ENCODE measurements around the gene CALB2. TPM values are rescaled to one million over a fixed set of nuclear protein-coding genes. Genes with fewer than 3 reads are reported as not detected.

Gene CALB2
- total RNA-seq, 1 donor, result under 0.01 TPM

GRCh38 chr16:71343078-71343477 lies 15.4 kb upstream of the CALB2 start:
- no peak for TF ChIP-seq CTCF (IDR thresholded peaks at IDR 0.05; ENCODE audit: insufficient read depth, low read depth, low read length)
- H3K4me3 ChIP-seq (ENCODE audit: low read depth, low read length), result no peak overlapping the region
- no peak for DNase-seq (ENCODE audit: low read depth)

- no peak for DNase-seq (ENCODE audit: low read depth)
- no peak overlapping the region for H3K4me3 ChIP-seq (ENCODE audit: low read depth, low read length)
- TF ChIP-seq CTCF (IDR thresholded peaks at IDR 0.05; ENCODE audit: insufficient read depth, low read depth, low read length), result no peak
These were observed 14.1 kb upstream of the CALB2 start for GRCh38 chr16:71344315-71344905.

- no peak for TF ChIP-seq CTCF (IDR thresholded peaks at IDR 0.05; ENCODE audit: insufficient read depth, low read depth, low read length)
These were observed 13.5 kb upstream of the CALB2 start for GRCh38 chr16:71345031-71345430.

GRCh38 chr16:71347146-71347545 lies 11.4 kb upstream of the CALB2 start:
- no peak for TF ChIP-seq CTCF (IDR thresholded peaks at IDR 0.05; ENCODE audit: insufficient read depth, low read depth, low read length)
- no peak overlapping the region for H3K4me3 ChIP-seq (ENCODE audit: low read depth, low read length)
- DNase-seq (ENCODE audit: low read depth), result no peak

More at GRCh38 chr16:71345031-71345430, 13.5 kb upstream of the CALB2 start:
- no peak for DNase-seq (ENCODE audit: low read depth)
- no peak overlapping the region for H3K4me3 ChIP-seq (ENCODE audit: low read depth, low read length)

GRCh38 chr16:71348262-71349085 lies 10.0 kb upstream of the CALB2 start:
- TF ChIP-seq CTCF (IDR thresholded peaks at IDR 0.05; ENCODE audit: insufficient read depth, low read depth, low read length), result no peak
- no peak for DNase-seq (ENCODE audit: low read depth)
- H3K4me3 ChIP-seq (ENCODE audit: low read depth, low read length), result no peak overlapping the region

GRCh38 chr16:71350821-71351557 lies 7.5 kb upstream of the CALB2 start:
- DNase-seq (ENCODE audit: low read depth), result no peak
- no peak overlapping the region for H3K4me3 ChIP-seq (ENCODE audit: low read depth, low read length)
- no peak for TF ChIP-seq CTCF (IDR thresholded peaks at IDR 0.05; ENCODE audit: insufficient read depth, low read depth, low read length)
